VCaP (cell line): Measurements from ENCODE around the gene FRMPD2.

Experiments
- H3K27ac ChIP-seq: fragments of 450-650 bp; 2 replicates; pipeline ENCODE4 v1.5.1; 2017
- TF ChIP-seq, protein P1 (sequence below): fragments of 450-650 bp; conservative IDR thresholded peaks from 2 replicates; pipeline ENCODE4 v1.5.1; 2017; ENCODE audit warnings: mild to moderate bottlenecking, moderate library complexity

The FRMPD2 gene

DNA sequence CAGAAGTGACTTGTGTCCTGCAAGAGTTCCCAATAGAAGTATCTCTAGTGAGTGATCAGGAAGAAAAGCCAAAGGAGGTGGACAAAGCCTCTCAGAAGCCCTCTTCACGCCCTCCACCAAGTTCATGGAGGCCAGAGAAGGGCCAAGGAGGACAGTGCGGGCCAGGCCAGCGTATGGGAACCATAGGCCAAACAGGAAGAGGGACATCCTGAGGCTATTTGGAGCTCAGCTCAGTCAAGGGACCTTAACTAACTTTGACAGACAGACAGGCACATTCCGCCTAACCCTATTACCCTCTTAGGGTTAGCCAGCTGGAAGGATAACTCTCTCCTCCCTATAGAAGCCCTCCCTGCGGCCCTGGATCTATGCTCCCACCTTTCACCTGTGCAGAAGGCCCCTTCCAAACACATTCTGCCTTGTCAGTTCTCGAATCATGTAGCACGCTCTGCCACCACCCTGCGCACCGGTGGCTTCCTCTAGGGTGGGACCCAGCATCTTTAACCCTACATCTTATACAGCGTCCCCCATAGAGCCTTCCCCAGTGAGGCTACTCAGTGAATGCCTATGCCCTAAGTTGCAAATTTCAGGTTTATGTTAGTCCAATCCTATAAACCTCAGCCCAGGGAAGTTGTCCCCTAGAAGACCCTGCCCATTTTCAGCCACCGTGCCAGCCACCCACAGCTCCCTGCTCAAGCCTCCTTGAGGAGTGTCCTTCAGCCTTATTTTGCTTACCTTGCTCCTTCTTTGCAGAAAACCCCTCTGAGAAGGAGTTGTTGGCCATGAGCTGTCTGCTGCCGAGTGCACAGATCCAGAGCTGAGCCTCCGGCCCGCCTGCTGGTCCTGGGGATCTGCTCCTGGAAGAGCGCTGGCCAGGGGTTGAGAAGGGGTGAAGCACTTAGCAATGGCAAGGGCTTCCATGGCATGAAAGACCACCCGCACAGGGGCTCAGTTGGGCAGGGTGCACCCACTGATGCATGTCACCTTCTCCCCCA is 36.9 kb downstream of the FRMPD2 start:
- TF ChIP-seq, protein P1, sequence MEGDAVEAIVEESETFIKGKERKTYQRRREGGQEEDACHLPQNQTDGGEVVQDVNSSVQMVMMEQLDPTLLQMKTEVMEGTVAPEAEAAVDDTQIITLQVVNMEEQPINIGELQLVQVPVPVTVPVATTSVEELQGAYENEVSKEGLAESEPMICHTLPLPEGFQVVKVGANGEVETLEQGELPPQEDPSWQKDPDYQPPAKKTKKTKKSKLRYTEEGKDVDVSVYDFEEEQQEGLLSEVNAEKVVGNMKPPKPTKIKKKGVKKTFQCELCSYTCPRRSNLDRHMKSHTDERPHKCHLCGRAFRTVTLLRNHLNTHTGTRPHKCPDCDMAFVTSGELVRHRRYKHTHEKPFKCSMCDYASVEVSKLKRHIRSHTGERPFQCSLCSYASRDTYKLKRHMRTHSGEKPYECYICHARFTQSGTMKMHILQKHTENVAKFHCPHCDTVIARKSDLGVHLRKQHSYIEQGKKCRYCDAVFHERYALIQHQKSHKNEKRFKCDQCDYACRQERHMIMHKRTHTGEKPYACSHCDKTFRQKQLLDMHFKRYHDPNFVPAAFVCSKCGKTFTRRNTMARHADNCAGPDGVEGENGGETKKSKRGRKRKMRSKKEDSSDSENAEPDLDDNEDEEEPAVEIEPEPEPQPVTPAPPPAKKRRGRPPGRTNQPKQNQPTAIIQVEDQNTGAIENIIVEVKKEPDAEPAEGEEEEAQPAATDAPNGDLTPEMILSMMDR, result no peak
- H3K27ac ChIP-seq, result no peak overlapping the region

DNA sequence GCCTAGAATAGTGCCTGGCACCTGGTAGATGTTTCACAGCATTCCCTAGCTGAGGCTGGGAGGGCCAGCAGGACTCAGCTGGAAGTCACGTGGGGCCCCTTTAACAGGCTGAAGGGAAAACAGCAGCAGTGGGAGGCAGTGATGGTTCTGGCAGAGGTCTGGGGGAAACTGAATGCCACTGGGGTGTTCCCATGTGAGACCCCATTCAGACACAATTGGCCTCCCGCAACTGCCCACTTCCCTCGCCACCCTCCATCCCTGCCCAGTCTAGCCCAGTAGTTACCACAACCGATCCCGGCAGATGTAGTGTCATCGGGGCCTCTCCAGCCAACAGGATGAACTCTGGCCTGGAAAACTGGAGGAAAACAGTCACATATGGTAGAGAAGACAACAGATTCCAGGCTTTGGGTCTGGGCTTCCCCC is 38.3 kb downstream of the FRMPD2 start:
- no peak overlapping the region for H3K27ac ChIP-seq

DNA sequence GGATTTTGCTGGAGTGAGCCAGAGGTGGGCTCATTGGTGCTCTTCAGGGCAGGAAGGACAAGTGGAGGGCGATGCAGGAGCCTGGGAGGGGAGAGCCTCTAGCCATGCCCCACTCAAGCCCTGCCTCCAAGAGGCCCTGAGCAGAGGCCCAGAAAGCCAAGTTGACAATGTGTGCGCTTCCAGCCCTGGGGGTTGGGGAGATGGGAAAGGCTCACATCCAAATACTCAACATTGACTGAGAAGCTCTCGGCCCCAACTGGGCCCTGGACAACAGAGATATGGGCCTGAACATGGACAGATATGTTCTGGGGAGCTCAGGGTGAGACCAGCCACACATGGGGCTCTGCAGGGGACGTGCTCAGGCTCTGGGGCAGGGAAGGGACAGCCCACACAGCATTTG is 39.0 kb downstream of the FRMPD2 start:
- TF ChIP-seq, protein P1, result no peak
- H3K27ac ChIP-seq, result no peak overlapping the region

More for the DNA sequence above, 38.3 kb downstream of the FRMPD2 start:
- TF ChIP-seq, protein P1, result no peak

DNA sequence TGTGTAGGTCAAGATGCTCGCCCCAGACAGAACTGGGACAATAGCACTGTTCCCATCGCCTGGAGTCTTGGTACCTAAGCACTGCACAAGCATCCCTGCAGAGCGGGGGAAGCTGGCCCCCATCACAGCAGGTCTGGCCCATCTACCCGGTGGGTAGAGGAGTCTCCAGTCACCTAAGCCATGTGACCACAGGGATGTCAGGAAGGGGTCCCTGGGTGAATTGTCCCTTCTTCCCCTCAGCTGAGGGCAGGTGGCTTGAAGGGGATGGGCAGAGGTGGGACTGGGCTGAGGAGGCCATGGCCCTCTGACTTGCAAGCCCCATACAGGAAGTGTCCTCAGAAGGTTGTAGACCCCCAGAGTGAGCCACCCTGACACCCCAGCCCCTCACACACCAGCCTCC is 39.7 kb downstream of the FRMPD2 start:
- no peak overlapping the region for H3K27ac ChIP-seq
- TF ChIP-seq, protein P1, result no peak

DNA sequence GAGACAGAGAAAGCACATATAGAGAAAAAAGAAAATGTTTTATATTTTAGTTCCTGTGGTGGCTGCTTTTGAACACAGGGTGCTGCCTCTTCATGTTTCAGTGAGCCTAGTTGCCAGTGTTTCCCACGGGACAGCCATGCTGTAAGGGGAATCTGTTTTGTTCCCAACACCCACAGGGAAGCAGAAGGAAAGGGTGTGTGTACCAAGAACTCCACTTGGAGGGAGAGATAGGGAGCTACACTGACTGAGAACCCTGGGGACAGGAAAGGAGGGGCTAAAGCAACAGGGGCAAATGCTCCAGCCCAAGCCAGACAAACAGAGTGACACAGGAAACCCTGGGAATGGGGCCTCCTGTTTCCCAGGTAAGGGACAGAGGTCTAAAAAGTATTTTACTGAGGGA is 40.2 kb downstream of the FRMPD2 start:
- TF ChIP-seq, protein P1, result no peak
- H3K27ac ChIP-seq, result peak overlapping the region; percentile 49

DNA sequence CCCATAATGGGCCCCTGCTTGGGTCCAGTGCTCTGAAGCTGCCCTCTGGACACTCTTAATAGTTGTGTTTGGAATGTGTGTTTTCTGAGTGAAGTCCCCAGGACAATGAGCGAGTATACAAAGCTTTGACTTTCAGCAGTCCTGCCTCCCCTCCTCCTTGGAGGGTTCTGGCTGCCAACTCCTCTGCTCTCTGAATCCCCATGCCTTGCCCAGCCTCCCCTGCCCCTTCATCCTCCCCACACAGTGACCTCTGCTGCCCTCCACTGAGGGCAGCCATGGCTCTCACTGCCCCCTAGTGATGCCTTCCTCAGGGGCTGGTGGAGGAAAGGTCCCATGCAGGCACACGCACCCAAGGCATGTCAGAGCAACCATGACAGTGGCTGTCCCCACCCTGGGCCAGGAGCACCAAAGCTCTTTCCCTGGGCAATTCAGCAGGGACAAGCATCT is 40.9 kb downstream of the FRMPD2 start:
- TF ChIP-seq, protein P1, result no peak; the same call in 1 of the 2 replicates
- peak overlapping the region; percentile 49 for H3K27ac ChIP-seq

DNA sequence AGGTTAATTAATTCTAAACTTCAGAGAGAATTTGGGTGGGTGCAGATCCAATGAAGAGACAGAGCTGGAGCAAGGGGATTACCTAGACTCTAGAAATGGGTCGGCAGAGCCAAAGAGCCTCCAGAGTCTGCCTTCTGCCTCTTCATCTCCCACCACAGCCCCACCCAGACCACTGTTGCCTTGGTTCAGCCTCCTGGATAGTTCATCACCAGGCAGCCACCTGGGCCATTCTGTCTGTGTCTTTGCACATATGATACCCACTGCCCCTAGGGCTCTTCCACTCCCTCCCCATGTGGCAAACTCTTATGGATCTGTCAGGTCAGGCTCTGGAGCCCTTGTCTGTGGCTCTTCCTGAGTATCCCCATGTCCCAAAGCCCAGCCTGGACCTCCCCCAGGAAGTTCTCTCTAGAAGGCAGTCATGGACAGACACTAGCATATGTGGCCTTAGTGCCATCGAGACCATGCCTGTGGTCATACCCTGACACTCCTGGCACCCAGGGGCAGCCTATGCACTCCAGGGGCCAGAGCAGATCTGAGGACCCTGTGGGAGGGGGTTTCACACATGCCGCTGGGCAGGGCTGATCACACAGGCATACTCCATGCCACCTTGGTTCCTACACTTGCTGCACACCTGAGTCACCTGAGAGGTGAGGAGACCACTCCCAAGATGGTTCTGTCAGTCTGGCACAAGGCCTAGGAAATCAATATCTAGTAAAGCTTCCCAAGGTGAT is 41.6 kb downstream of the FRMPD2 start:
- peak overlapping the region; percentile 49 for H3K27ac ChIP-seq
- TF ChIP-seq, protein P1, result no peak
